OCI-LY7 (cell line): ENCODE measurements around the gene SORCS3. TPM values are rescaled to one million over a fixed set of nuclear protein-coding genes. Genes with fewer than 3 reads are reported as not detected.

ENCODE experiments used
- BruUV-seq: library from RNA; stranded (reverse); fragments of 400-500 nt; replicated peaks from 2 replicates; lab custom pipeline; 2021; lab: Mats Ljungman, UMichigan
- CTCF ChIA-PET: fragments of 300-600 bp; sonication (Branson Sonifier 250); formaldehyde crosslinking; loops from one replicate; lab custom pipeline; 2022; ENCODE audit warnings: antibody characterized with exemption; ENCODE audit not compliant: unreplicated experiment; lab: Charles Lee
- POLR2A ChIA-PET: fragments of 300-600 bp; sonication (Branson Sonifier 250); formaldehyde crosslinking; loops from one replicate; lab custom pipeline; 2022; ENCODE audit warnings: antibody characterized with exemption; lab: Charles Lee
- DNase-seq: peaks from one replicate; pipeline ENCODE4 v3.0.0-alpha.2; 2015; ENCODE audit warnings: low spot score
- H2AFZ ChIP-seq: fragments of 200-600 bp; sonication (generic), shearing (Covaris generic); 2 replicates; pipeline ENCODE4 v1.6.1; 2014; ENCODE audit warnings: mild to moderate bottlenecking, antibody characterized with exemption, low read length, moderate library complexity
- H3K27ac ChIP-seq: fragments of 200-600 bp; sonication (generic); 2 replicates; pipeline ENCODE4 v1.5.1; 2014; ENCODE audit warnings: mixed run types, low read depth, mild to moderate bottlenecking, moderate library complexity, low read length, inconsistent platforms; ENCODE audit not compliant: poor library complexity, severe bottlenecking
- H3K36me3 ChIP-seq: fragments of 200-600 bp; sonication (generic); 2 replicates; pipeline ENCODE4 v1.6.1; 2014; ENCODE audit warnings: mild to moderate bottlenecking, antibody characterized with exemption, low read length, moderate library complexity, mixed read lengths; ENCODE audit not compliant: insufficient read depth
- H3K4me1 ChIP-seq: fragments of 200-600 bp; sonication (generic); 2 replicates; pipeline ENCODE4 v1.5.1; 2014; ENCODE audit warnings: mild to moderate bottlenecking, low read length; ENCODE audit not compliant: insufficient read depth, poor library complexity, severe bottlenecking
- H3K4me2 ChIP-seq: fragments of 200-600 bp; sonication (generic); 2 replicates; pipeline ENCODE4 v1.6.1; 2014; ENCODE audit warnings: mild to moderate bottlenecking, low read length
- H3K4me3 ChIP-seq: fragments of 200-600 bp; sonication (generic); 2 replicates; pipeline ENCODE4 v1.5.1; 2014; ENCODE audit warnings: mild to moderate bottlenecking, low read depth, low read length; ENCODE audit not compliant: poor library complexity, severe bottlenecking
- H3K79me2 ChIP-seq: fragments of 200-600 bp; sonication (generic); 2 replicates; pipeline ENCODE4 v1.6.1; 2016; ENCODE audit warnings: low read depth, mild to moderate bottlenecking, low read length, moderate library complexity, mixed read lengths; ENCODE audit not compliant: insufficient read depth
- H3K9me2 ChIP-seq: fragments of 200-600 bp; sonication (generic); 2 replicates; pipeline ENCODE4 v1.6.1; 2016; ENCODE audit warnings: mild to moderate bottlenecking, low read length, mixed read lengths; ENCODE audit not compliant: insufficient read depth
- H3K9me3 ChIP-seq: fragments of 200-600 bp; sonication (generic); 2 replicates; pipeline ENCODE4 v1.6.1; 2014; ENCODE audit warnings: mild to moderate bottlenecking, mixed run types, low read length, mixed read lengths
- H4K20me1 ChIP-seq: fragments of 200-600 bp; sonication (generic); 2 replicates; pipeline ENCODE4 v1.6.1; 2014; ENCODE audit warnings: mild to moderate bottlenecking, antibody characterized with exemption, low read length, moderate library complexity, mixed read lengths; ENCODE audit not compliant: insufficient read depth
- CTCF ChIP-seq: fragments of 200-600 bp; sonication (generic); conservative IDR thresholded peaks from 2 replicates; pipeline ENCODE4 v1.5.1; 2014; ENCODE audit warnings: mild to moderate bottlenecking, antibody characterized with exemption, low read length, moderate library complexity, mixed read lengths
- EZH2phosphoT487 ChIP-seq: fragments of 200-600 bp; sonication (generic); IDR thresholded peaks from 2 replicates; pipeline ENCODE4 v1.6.1; 2018; ENCODE audit warnings: low read depth, borderline replicate concordance, mild to moderate bottlenecking, mixed run types, antibody characterized with exemption, low read length, moderate library complexity, mixed read lengths
- intact Hi-C: fragments of 100-400 bp; cut with micrococcal nuclease; formaldehyde crosslinking; loops from one replicate; pipeline ENCODE4 v1.10.0; 2022; ENCODE audit not compliant: unreplicated experiment
- total RNA-seq, 2 experiments: library from RNA; depleted of rRNA in 1 of 2; stranded (reverse); fragments of >200 nt in 1 of 2; shearing (Covaris generic) in 1 of 2; gene quantifications; 2 replicates each; pipeline ENCODE4 v1.2.3, GENCODE V29; 2014 to 2022

Gene SORCS3
- total RNA-seq, 2 experiments from 2014 or later, result not detected

DNA sequence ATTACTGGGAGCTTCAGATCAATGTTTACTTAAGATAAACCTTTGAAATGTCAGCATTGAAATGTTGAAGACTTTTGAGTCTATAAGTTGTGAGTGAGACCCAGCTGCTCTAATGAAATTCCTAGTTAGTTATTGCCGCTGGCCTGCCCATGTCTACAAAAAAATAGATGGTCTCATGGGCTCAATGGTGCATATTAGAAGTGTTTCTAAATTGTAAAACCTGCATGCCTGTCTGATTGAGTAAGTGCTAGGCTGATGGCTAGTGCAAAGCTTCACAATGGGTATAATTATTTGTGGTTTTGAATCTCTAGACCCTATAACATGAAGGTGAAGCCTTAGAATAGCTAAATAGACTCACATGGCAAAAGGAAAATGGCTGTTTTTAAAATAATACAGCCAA lies 234.5 kb downstream of the SORCS3 start:
- ChIA-PET CTCF (no interaction called here), POLR2A (no interaction called here)
- BruUV-seq, result no TSS peak
- H3K9me2 ChIP-seq, result no peaks in the 10 kb centered on the region
- no peaks in the 10 kb centered on the region for H3K36me3 ChIP-seq
- H3K79me2 ChIP-seq, result no peaks in the 10 kb centered on the region
- H4K20me1 ChIP-seq, result no peaks in the 10 kb centered on the region
- H2AFZ ChIP-seq, result no peak overlapping the region
- intact Hi-C loops, result no loop called here
- H3K27ac ChIP-seq, result no peak overlapping the region
- H3K4me1 ChIP-seq, result no peaks in the 10 kb centered on the region
- no peak for TF ChIP-seq CTCF
- no peak for TF ChIP-seq EZH2phosphoT487
- DNase-seq, result no peak
- H3K4me2 ChIP-seq, result no peak overlapping the region
- no peak overlapping the region for H3K4me3 ChIP-seq
- no peaks in the 10 kb centered on the region for H3K9me3 ChIP-seq

DNA sequence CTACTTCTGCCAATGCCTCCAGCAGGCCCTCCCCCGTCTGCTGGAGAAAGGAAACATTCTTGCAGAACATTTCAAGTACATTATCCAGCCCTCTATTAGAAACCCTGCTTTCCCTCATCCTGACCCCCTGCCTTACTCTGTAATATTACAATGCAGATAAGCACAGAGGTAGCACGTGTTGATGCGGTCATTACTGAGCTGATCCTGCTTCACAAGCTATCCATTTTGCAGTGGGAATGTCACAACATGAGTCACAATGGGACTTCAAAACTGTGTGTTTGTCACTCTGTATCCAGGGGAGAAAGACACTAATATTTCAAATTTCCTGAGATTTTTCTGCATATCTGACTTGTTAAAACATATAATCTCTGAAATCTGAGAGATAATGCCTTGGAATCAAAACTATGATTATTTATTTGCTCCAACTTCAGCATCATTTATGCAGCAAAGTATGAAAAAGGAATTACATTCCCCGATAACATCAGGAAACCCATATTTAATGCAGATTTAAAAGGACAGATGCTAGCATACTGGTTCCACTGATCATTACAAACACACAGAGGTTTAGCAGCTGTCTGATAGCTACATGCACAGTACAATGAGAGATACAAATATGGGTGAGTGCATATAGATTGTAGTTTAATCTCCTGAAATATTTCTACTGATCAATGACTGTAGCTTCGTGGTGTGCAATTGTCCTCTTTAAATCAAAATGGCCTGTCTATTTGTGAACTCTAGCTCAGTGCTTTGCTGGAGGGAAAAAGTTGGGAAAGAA lies 239.7 kb downstream of the SORCS3 start:
- CTCF ChIA-PET, result no interaction called here
- Histone ChIP-seq H3K79me2 (no peaks in the 10 kb centered on the region), H3K27ac (no peak overlapping the region), H4K20me1 (no peaks in the 10 kb centered on the region), H3K9me2 (no peaks in the 10 kb centered on the region), H3K36me3 (no peaks in the 10 kb centered on the region), H3K4me3 (no peak overlapping the region), H3K4me2 (no peak overlapping the region), H2AFZ (no peak overlapping the region), H3K4me1 (no peaks in the 10 kb centered on the region), H3K9me3 (no peaks in the 10 kb centered on the region)
- intact Hi-C loops, result no loop called here
- no peak for DNase-seq
- TF ChIP-seq CTCF (no peak), EZH2phosphoT487 (no peak)
- BruUV-seq, result no TSS peak
- POLR2A ChIA-PET, result interaction anchor here (1.0 kb wide), 1 partner anchor 8 kb away, joined by 3 read pairs; no protein-coding TSS in a partner anchor

DNA sequence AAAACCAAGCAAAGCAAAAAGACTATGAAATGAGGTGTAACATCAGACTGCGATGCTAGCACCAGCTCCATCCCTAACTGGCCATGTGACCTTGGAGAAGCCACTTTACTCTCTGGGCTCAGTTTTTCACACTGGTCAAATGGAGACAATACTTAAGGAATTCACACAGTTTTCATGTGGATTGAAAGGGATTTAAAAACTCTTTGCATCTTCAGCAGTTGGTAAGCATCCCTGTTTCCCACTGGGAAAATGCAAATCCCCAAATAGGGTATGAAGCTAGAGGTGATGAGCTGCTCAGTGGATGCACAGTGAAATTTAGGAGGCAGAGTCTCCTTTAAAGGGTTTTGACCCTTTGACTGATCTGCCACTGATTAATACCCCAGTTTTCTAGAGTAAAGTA lies 240.7 kb downstream of the SORCS3 start:
- Histone ChIP-seq H3K9me3 (no peaks in the 10 kb centered on the region), H3K4me2 (no peak overlapping the region), H3K4me3 (no peak overlapping the region), H3K4me1 (no peaks in the 10 kb centered on the region), H3K79me2 (no peaks in the 10 kb centered on the region), H4K20me1 (no peaks in the 10 kb centered on the region), H2AFZ (no peak overlapping the region), H3K9me2 (no peaks in the 10 kb centered on the region), H3K27ac (no peak overlapping the region), H3K36me3 (no peaks in the 10 kb centered on the region)
- intact Hi-C loops, result no loop called here
- CTCF ChIA-PET, result no interaction called here
- no TSS peak for BruUV-seq
- DNase-seq, result no peak
- POLR2A ChIA-PET, result interaction anchor here (0.7 to 1.0 kb wide), 2 partner anchors 9 to 198 kb away, joined by 3 read pairs; no protein-coding TSS in a partner anchor
- TF ChIP-seq EZH2phosphoT487 (no peak), CTCF (no peak)
